Neural crest cell (in vitro differentiated cells): Measurements from ENCODE around the gene SLX4IP. TPM values are rescaled to one million over a fixed set of nuclear protein-coding genes. Genes with fewer than 3 reads are reported as not detected.

ENCODE experiments used
- DNase-seq: peaks from one replicate; pipeline ENCODE4 v3.0.0; 2021; ENCODE audit warnings: low read depth, mixed read lengths, low spot score
- H3K27ac Mint-ChIP-seq: one replicate; pipeline ENCODE4 v1.8.0; 2021; ENCODE audit warnings: mild to moderate bottlenecking, mixed read lengths; ENCODE audit not compliant: unreplicated experiment
- H3K27me3 Mint-ChIP-seq: 2 replicates; pipeline ENCODE4 v1.8.0; 2021; ENCODE audit warnings: low read depth, mild to moderate bottlenecking, mixed read lengths
- H3K36me3 Mint-ChIP-seq: 2 replicates; pipeline ENCODE4 v1.8.0; 2021; ENCODE audit warnings: low read depth, mild to moderate bottlenecking, mixed read lengths
- H3K4me1 Mint-ChIP-seq: 2 replicates; pipeline ENCODE4 v1.8.0; 2021; ENCODE audit warnings: mixed read lengths
- H3K4me3 Mint-ChIP-seq: one replicate; pipeline ENCODE4 v1.8.0; 2021; ENCODE audit warnings: mild to moderate bottlenecking, mixed read lengths
- H3K9me3 Mint-ChIP-seq: 2 replicates; pipeline ENCODE4 v1.8.0; 2021; ENCODE audit warnings: mixed read lengths
- total RNA-seq: library from RNA; stranded (reverse); gene quantifications from 2 replicates; pipeline ENCODE4 v1.2.1, GENCODE V29; 2021
- TF ChIP-seq, protein P1 (sequence below): fragments of 200-600 bp; sonication (generic); conservative IDR thresholded peaks from 2 replicates; pipeline ENCODE4 v1.5.0; 2021; ENCODE audit warnings: antibody characterized with exemption, mild to moderate bottlenecking

The SLX4IP gene
- total RNA-seq, 1 donor from 2014 or later: 8.5 TPM

GRCh38 chr20:10595985-10596384, 160.9 kb downstream of the SLX4IP start:
- Mint-ChIP-seq H3K36me3 (peaks cover 2% of the 10 kb centered on the region), H3K9me3 (no peaks in the 10 kb centered on the region), H3K27me3 (no peaks in the 10 kb centered on the region), H3K4me1 (peaks cover 12% of the 10 kb centered on the region), H3K27ac (no peak overlapping the region), H3K4me3 (no peak overlapping the region)
- no peak for DNase-seq
- TF ChIP-seq, protein P1, sequence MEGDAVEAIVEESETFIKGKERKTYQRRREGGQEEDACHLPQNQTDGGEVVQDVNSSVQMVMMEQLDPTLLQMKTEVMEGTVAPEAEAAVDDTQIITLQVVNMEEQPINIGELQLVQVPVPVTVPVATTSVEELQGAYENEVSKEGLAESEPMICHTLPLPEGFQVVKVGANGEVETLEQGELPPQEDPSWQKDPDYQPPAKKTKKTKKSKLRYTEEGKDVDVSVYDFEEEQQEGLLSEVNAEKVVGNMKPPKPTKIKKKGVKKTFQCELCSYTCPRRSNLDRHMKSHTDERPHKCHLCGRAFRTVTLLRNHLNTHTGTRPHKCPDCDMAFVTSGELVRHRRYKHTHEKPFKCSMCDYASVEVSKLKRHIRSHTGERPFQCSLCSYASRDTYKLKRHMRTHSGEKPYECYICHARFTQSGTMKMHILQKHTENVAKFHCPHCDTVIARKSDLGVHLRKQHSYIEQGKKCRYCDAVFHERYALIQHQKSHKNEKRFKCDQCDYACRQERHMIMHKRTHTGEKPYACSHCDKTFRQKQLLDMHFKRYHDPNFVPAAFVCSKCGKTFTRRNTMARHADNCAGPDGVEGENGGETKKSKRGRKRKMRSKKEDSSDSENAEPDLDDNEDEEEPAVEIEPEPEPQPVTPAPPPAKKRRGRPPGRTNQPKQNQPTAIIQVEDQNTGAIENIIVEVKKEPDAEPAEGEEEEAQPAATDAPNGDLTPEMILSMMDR: no peak

- TF ChIP-seq, protein P1: no peak
- DNase-seq: no peak
- no peak overlapping the region for H3K27ac Mint-ChIP-seq
- no peaks in the 10 kb centered on the region for H3K9me3 Mint-ChIP-seq
- no peak overlapping the region for H3K4me3 Mint-ChIP-seq
- H3K36me3 Mint-ChIP-seq: peaks cover 2% of the 10 kb centered on the region
- H3K27me3 Mint-ChIP-seq: no peaks in the 10 kb centered on the region
- H3K4me1 Mint-ChIP-seq: peaks cover 7% of the 10 kb centered on the region
Observed at GRCh38 chr20:10596710-10597121, 161.6 kb downstream of the SLX4IP start.

DNA sequence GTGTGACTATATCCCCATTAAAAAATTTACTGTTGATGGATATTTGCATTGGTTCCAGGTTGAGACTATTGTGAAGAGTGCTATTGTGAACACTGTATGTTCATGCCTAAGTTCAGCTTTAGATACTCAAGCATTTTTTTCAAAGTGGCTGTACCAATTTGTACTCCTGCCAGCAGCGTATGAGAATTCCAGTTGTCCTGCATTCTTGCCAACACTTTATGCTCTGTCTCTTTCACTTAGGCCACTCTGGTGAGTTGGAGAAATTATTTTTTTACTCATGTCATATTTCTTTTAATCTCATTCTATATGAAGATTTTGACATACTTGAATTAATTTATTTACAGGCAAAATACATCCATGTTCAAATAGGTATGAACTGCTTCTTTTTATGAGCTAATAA, 162.5 kb downstream of the SLX4IP start:
- no peaks in the 10 kb centered on the region for H3K9me3 Mint-ChIP-seq
- TF ChIP-seq, protein P1: no peak
- H3K36me3 Mint-ChIP-seq: peaks cover 5% of the 10 kb centered on the region
- no peaks in the 10 kb centered on the region for H3K27me3 Mint-ChIP-seq
- DNase-seq: no peak
- no peak overlapping the region for H3K27ac Mint-ChIP-seq
- H3K4me3 Mint-ChIP-seq: no peak overlapping the region
- H3K4me1 Mint-ChIP-seq: peaks cover 12% of the 10 kb centered on the region

DNA sequence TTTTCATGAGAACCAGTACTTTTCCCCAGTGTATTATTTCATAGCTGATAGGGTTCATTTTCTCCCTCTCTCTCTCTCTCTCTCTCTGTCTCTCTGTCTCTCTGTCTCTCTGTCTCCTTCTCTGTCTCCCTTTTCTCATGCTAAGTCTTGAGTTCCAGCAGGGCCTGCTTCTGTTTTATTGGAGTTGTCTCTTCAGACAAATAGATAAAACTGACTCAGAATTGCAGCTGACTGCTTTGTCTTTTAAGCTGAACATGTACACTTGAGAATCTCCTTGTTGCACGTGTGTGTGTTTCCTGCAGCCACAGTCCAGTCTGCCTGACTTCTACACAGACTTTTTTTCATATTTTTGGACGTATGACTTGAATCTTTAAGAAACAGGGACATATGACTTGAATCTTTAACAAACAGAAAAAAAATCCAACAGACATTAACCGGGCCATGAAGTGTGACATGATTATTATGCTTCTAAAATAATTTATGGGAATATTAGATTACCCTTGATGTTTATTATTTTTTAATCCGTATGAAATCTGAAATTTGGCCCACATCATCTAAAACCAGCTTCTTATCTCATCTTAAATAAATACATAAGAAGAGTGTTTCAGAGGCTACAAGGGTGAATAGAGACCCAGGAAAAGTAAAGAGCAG, 167.2 kb downstream of the SLX4IP start:
- Mint-ChIP-seq H3K4me3 (no peak overlapping the region), H3K36me3 (peaks cover 6% of the 10 kb centered on the region), H3K27ac (peak overlapping the region; percentile 76)

GRCh38 chr20:10603378-10603777, 168.3 kb downstream of the SLX4IP start:
- DNase-seq: no peak
- Mint-ChIP-seq H3K36me3 (peaks cover 10% of the 10 kb centered on the region), H3K4me1 (peaks cover 52% of the 10 kb centered on the region), H3K27ac (peak overlapping the region; percentile 71), H3K9me3 (no peaks in the 10 kb centered on the region), H3K4me3 (no peak overlapping the region), H3K27me3 (no peaks in the 10 kb centered on the region)
- TF ChIP-seq, protein P1: no peak

More for the DNA sequence above, 167.2 kb downstream of the SLX4IP start:
- DNase-seq: no peak
- TF ChIP-seq, protein P1: no peak
- H3K4me1 Mint-ChIP-seq: peaks cover 44% of the 10 kb centered on the region
- H3K27me3 Mint-ChIP-seq: no peaks in the 10 kb centered on the region
- H3K9me3 Mint-ChIP-seq: no peaks in the 10 kb centered on the region
